HG02870 (cell line): ENCODE data around the gene EDN3.

ENCODE experiments used
- ATAC-seq: cut with Tn5 transposase; IDR thresholded peaks from one replicate; pipeline ENCODE4 v1.9.1; 2021; ENCODE audit warnings: mild to moderate bottlenecking, moderate library complexity; ENCODE audit not compliant: unreplicated experiment

EDN3 gene

GRCh38 chr20:59300333-59301081 lies at the start of gene EDN3:
Gene EDN3, plus strand, starts transcription at chr20:59300611. Its CDS starts 202 bp downstream, at chr20:59300813.
- no peak for ATAC-seq

- ATAC-seq, result no peak
Measured at GRCh38 chr20:59253325-59253724, 47.1 kb upstream of the EDN3 start.

DNA sequence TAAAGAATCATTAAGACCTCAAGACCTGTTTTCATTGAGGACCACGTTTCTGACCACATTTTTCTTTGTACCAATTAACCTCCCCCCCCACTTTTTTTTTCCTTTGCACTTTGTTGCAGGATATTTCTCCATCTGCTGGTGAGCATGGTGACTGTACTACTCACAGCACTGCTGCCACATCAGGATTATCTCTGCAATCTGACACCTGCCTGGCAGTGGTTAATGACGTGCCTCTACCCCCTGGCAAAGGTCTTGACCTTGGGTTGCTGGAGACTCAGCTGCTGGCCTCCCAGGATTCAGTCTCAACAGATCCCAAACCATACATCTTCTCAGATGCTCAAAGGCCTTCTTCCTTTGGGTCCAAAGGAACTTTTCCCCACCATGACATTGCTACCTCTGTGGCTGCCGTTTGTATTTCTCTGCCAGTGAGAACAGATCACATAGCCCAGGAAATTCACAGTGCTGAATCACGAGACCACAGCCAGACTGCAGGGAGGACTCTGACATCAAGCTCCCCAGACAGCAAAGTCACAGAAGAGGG lies 46.6 kb upstream of the EDN3 start:
- ATAC-seq, result no peak

DNA sequence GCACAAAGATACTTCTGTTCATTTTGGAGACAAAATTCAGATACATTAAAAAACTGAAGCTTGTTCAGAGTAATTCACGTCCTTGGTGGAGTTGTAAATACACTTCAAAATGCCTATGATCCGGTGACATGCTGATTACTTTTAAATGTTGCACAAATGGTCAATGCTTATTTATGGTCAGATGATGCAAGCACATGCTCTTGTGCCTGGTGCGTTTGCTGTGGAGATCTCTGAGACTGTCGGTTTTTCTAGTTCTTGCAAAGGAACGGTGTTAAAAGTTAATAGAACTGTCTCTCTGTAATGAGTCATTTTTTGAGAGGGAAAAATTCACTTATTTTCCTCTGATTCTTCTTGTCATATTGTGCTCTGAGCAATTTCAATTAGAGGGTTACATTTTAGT lies 45.2 kb upstream of the EDN3 start:
- ATAC-seq, result no peak

DNA sequence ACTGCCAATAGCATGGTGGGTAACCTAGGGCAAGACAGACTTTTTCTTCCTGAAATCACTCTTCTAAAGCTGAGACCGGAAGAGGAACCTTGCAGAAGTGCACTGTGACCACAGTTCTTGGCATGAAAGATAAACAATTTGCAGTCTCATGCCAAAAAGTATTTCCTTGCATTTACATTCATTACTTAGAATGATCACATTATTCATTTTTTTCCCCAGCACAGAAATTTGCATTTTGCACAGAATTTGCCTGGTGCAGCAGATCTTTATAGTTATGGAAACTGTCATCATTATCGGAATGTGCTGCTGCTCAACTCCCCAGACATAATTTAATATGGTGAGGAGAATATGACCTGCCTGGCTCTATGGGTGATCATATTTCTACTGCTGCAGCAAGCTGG lies 42.2 kb upstream of the EDN3 start:
- ATAC-seq, result no peak

GRCh38 chr20:59259946-59260345 lies 40.5 kb upstream of the EDN3 start:
- ATAC-seq, result no peak

DNA sequence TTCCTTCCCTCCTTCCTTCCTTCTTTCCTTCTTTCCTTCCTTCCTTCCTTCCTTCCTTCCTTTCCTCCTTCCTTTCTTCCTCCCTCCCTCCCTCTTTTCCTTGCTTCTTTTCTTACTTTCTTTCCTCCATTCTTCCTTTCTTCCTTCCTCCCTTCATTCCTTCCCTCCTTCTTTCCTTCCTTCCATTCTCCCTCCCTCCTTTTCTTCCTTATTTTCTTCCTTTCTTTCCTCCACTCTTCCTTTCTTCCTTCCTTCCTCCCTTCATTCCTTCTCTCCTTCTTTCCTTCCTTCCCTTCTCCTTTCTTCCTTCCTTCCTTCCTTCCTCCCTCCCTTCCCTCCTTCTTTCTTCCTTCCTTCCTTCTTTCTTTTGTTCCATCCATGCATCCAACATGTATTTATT lies 35.1 kb upstream of the EDN3 start:
- ATAC-seq, result no peak

- no peak for ATAC-seq
Measured at GRCh38 chr20:59268870-59269269, 31.5 kb upstream of the EDN3 start.

- ATAC-seq, result no peak
Measured at GRCh38 chr20:59269411-59270025, 30.9 kb upstream of the EDN3 start.

DNA sequence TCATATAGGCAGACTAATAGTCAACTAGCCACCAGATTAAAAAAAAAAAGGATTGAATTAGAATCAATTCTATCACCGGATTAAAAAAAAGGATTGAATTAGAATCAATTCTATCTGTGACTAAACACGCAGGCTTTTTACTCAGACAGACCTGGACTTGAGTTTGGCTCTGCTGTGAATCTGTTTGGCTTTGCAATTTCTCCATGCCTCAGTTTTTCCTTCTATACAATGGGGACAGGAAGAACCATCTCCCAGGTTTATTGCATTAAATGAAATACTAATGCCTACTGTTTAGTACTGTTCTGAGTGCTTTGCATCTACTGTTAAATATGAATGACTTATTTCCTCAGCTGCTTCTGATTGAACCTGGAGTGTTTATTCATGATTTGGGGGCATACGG lies 30.0 kb upstream of the EDN3 start:
- ATAC-seq, result no peak

GRCh38 chr20:59273739-59274357 lies 26.6 kb upstream of the EDN3 start:
- no peak for ATAC-seq

DNA sequence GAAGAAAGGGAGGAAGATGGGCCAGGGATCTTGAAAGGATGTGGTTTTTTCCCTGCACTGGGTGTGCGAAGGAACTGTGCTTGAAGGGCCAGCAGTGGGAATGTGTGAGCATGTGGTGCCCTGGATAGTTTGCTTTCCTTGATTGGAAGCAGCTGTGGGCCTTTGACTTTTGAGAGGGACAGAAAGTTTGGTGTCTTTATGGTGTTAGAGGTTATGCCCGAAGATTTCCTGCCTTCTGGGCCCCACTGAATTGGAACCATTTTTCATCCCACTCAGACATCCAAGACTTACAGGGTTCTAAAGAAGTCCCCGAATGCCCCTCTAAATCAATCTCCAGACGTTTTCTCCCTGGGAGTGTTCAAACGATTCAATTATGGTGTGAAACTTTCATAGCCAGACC lies 23.5 kb upstream of the EDN3 start:
- no peak for ATAC-seq

DNA sequence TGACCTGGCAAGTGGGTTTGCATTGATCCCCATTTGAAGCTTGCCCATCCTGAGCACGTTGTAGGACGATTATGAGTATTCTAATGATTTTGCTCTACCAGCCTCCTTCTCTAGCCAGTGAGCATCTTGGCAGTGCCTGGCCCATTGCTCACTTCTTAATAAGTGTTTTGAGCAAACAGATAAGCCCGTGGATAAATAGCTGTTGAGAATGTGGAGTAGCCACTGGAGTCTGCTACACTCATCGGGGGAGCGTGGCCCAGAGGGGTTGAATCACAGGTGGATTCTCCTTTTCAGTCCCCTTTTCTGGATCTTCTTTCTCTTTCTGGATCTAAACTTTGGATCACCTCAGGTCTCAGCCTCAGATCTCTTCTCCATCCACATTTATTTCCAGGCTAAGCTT lies 15.9 kb upstream of the EDN3 start:
- no peak for ATAC-seq

DNA sequence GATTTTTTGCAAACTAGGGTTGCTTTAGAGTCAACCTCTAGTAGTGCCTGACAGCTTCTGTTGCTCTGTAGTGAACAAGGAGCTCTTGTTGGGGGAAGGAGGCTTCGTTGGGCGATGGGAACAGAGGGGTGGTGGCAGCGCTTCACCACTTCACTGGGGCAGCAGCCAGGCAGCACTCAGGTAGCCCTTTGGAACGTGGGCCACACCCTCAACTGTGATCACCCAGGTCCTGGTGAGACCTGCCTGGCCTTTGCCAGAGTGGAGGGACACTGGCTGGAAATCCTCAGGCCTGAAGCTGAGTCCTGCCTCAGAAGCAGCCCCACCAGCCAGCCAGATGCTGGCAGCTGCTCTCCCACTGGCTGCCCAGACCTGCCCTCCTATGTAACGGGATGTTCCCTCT lies 10.4 kb upstream of the EDN3 start:
- ATAC-seq, result no peak

DNA sequence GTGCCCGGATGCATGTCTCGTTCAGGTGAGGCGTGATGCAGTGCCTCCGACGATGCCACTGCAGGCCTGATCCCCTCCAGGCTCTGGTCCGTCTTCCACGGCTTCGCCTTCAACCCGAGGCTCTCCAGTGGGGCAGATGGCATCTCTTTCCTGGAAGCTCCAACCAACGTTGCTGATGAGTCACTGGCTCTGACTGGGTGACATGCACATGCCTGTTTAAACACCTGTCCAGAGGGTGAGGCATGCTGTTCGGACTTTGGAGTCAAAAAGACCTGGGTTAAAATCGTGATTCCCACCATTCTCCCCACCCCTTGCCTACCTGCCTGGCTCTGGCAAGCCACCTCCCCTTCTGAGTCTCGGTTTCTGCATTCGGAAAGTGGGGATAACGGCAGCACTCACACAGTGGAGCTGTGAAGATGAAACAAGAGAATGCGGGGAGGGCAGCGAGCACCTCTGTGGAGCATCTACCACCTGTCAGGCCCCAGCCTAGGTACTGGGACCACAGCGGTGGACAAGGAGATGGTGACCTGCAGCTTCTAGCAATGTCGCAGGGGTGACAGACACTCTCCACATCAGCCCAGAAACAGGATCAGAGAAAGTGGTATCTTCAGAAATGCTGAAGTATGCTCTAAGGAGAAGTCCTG lies 8.5 kb upstream of the EDN3 start:
- ATAC-seq, result no peak

DNA sequence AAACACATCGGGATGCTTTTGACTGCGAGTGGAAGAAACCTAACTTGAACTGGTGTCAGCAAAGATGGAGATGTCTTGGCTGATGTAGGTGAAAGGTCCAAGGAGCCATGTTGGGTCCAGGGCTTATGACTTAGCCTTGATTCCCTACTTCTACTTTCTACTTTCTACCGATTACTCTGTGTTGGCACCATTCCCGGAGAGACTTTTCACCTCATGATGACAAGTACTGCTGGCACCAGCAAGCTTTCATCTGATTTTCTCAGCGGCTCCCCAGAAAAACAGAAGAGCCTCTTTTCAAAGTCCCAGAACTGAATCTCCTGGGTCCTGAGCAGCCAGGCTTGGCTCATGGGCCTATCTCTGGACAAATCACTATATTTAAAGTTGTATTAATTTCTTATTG lies 4.9 kb upstream of the EDN3 start:
- ATAC-seq, result no peak

DNA sequence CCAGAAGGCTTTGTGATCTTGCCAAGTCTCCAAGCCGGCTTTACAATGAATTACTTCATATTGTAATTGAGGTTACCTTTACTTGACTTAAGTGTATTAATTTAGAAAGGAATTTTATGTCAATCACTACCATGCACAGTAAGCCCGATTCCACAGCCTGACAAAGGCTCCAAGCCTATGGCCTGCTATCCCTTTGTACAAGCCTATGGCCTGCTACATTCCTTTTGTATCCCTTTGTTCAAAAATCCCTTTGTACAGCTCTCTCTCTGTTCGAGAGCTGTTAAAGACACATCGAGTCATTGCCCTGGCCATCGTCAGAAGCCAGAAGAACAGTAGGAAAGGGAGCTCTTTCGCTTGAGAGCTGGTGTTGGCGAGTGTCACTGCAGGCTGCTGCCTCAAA lies 2.7 kb upstream of the EDN3 start:
- no peak for ATAC-seq

- ATAC-seq, result no peak
Measured at GRCh38 chr20:59299945-59300332, 472 bp upstream of the EDN3 start.

- ATAC-seq, result no peak
Measured at GRCh38 chr20:59301343-59302007, 1.1 kb downstream of the EDN3 start.

GRCh38 chr20:59305908-59306655 lies 5.7 kb downstream of the EDN3 start:
- no peak for ATAC-seq
